ELF-1 (cell line): ENCODE results near the gene ZBTB16.

Experiments used
- DNase-seq: peaks from one replicate; pipeline ENCODE4 v3.0.0-alpha.2; 2016; ENCODE audit warnings: low read depth, low spot score

The ZBTB16 gene

DNA sequence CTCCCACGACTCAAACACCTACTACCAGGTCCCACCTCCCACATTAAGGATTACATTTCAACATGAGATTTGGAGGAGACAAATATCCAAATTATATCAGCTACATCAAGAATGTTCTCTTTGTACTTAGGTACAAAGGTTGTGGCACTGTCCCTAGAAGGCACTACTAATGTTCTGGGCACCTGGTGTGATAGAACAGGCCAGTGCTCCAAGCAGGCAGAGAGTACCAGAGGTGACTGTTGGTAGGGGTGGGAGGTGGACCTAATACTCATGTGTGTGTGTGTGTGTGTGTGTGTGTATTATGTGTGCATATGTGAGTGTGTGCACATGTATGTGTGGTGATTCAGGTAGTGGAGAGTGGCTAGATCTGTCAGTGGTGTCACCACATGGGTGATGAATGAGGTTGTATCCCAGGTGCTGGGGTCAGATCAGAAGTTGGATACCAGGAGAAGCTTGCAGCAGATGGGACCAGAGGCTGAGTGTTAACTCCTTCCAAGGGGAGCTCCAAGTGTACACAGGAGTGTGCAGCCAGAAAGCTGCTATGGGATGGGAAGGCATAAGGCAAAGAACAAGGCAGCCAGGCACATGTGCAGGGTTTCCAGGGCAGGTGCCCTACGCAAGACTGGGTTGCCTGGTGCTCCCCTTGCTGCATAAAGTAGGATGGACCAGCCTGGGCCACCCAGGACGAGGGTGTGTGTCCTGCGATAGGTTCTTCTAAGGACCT lies 219.0 kb downstream of the ZBTB16 start:
- no peak for DNase-seq

DNA sequence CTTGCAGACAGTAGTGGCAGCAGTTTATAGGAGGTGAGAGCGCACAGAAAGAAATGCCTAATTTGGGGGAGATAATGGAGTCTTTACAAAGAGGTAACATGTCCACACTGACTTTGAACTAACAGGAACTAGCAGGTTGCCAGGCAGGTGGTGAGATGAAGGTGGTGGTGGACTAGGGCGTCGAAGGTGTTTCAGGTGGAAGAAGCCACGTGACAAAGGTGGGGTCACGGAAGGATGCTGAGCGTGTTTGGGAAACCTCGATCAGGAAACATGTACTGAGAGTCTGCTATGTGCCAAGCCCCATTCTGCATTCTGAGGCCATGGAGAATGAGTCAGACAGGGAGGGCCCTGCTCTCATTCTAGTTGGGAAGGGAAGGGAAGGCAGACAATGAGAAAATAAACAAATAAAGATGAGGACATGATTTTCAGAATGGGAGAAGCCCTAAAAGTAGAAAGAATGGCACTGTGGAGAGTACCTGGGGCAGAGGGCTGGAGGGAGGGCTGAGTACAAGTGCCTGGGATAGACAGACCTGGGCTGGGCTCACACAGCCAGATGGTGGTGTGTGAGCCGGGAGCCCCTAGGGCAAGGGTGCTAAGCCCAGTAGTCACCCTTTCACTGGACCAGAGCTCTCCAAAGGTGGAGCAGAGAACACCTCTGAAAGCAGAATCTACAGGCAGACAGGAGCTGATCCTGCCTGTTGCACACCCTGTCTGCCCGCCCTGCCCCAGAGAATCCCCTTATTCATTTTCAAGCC lies 220.5 kb downstream of the ZBTB16 start:
- no peak for DNase-seq

DNA sequence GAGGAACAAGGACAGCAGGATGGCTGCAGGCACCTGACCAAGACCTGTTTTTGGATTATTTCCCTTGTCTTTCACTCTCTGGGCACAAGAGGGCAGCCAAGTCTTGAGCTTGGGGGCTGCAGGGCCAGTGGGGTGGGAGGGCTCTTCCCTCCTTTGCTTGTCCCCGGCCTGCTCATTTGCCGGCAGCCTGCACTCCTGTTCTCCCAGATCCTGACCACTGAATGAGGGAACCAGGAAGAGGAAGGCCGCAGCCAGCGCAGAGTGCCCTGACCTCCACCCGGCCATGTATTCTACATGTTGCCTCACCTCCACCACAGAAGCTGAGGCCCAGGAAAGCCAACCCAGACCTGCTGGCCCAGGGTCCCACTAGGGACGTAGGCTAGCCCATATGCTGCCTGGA lies 221.2 kb downstream of the ZBTB16 start:
- peak; percentile 95 for DNase-seq

DNA sequence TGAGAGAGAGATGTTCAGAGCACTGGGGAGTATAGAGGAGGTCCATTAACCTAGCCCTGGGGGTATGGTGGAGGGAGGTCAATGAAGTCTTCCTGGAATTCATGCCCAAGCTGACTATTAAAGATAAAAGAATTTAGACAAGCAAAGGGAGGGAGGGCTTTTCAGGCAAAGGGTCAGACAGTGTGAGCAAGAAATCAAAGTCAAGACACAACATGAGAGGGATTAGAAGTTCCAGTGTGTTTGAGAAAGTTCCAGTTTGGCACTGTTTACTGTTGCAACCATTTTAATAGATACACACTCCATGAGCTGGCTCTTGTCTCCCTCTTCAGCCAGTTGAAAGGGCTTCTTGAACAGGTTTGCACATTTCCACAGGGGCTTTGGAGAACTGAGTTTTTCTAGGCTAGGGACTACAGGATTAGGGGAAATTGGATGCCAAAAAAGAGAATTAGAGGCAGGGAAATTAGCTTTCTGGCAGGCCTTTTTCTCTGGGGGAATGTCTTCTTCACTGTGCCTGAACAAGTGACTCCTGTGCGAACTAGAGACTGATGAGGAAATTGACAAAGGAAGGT lies 222.0 kb downstream of the ZBTB16 start:
- no peak for DNase-seq

DNA sequence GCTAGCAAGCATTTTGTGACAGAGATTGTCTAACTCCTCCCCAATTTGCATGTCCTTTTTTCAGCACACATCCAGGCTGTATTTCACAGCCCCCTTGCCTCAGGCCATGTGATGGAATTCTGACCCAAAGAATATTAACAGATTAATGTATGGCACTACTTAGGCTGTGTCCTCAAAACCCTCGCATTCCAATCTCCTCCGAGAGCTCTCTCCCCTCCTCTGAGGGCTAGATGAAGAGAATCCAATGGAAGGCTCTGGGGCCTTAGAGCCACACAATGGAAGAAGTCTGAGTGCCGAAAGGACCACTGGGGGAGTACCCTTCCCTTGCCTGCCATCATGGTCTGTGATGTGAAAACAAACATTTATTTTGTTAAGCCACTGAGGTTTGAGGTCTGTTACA lies 223.0 kb downstream of the ZBTB16 start:
- DNase-seq = no peak

DNA sequence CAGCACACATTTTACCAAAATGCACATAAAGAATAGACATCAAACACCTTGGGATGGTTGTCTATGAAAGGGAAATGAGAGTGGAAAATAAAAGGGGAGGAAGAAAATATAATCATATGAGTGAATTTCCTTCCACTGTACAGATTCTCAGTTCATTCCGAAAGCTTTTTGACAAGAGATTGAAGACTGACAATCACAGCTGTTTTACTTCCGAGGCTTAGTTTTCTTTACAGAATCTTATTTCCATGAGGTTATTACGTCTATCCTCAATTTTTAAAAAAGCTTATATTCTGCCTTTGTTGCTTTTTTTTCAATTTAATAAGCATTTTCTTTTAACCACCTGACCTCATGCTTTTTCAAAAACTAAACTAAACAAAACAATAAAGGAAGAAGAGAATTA lies 223.9 kb downstream of the ZBTB16 start:
- DNase-seq = no peak

DNA sequence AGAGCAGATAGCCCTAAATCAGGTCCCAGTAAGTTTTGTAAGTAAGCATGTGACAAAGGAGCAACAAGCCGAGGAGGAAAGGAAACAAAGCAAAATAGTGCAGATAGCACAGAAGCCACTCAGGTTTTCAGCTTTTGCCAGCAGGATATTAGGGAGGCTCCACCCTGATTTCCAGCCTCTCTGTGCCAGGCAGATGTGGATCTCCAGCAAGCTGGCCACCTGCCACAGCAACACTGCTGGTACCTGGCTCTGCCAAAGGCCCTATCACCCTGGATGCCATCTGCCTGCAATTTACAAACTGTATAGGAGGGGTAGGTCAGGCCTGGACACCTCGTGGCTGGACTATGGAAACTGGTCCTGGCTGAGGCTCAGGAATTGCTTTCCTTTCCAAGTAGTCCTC lies 224.5 kb downstream of the ZBTB16 start:
- DNase-seq = no peak

DNA sequence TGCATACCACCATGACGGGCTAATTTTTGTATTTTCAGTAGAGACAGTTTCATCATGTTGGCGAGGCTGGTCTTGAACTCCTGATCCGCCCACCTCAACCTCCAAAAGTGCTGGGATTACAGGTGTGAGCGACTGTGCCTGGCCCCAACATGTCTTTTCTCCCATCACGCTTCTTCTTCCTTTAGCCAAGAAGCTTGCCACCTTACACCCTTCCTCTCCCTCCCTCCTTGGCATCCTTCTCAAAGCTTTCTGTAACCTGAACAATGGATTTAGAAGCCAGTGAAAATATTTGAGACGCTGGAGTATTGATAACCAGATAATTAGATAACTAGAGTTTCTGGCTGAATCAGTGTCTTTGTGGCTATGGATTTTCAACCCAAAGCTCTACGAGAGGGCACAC lies 225.4 kb downstream of the ZBTB16 start:
- DNase-seq = no peak

DNA sequence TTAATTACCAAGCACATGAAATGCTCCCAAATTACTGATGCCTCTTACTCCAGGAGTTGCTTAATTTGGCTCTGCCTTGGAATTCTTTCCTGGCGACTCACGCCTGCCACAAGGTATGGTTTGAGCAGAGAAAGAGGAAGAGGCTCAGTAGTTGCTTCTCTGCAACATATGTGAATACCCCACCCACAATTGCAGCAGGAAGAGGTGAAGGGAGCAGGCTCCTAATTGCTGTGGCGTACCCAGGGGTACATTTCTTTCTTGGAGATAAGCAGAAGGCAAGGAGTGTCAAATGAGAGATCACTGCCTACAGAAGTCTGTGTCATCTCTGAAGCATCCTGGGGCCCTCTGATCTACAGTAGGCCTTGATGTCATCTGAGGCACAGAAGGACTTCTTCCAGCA lies 226.1 kb downstream of the ZBTB16 start:
- peak; percentile 54 for DNase-seq

DNA sequence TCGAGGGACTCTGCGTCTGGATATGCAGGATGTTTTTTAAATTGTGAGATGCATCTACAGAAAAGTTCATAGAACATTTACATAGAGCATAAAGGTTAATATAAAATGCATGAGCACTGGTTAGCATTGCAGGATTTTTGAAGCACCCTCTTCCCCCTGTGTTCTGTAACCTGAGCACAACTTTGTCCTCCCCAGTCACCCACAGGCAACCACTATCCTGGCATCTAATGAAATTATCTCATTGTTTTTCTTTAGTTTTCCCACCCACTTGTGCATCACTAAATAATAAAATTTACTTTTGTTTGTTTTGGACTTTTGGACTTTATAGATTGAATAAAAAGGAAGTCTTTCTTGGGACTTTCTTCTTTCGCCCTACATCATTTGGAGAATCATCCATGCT lies 226.7 kb downstream of the ZBTB16 start:
- DNase-seq = no peak

DNA sequence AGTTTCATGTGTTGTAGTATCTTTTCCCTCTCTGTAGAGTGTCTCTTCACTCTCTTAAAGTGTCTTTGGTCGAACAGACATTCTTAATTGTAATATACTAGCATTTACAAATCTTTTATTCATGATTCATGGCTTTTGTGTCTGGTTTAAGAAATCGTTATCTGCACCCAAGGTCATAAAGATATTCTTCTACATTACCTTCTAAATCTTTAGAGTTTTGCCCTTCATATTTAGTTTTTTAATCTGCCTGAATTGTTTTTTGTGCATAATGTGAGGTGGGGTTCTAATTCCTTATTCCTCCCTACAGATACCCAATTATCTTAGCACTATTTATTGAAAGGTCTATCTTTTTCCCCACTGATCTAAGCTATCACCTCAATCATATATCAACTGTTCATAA lies 227.6 kb downstream of the ZBTB16 start:
- DNase-seq = no peak

DNA sequence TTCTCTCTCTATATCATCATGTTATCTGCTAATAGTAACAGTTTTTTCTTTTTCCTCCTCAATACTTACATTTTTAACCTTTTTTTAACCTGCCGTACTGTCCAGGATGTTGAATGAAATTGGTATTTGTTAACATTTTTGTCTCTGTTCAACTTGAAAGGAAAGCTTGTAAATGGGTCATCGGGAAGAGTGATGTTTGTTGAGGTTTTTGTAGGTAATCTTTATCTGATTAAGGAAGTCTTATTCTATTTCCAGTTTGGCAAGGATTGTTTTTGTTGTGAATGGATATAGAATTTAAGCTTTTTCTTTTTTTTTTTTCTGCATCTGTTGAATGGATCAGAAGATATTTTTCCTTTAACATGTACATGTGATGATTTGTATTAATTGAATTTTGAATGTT lies 228.6 kb downstream of the ZBTB16 start:
- DNase-seq = no peak

DNA sequence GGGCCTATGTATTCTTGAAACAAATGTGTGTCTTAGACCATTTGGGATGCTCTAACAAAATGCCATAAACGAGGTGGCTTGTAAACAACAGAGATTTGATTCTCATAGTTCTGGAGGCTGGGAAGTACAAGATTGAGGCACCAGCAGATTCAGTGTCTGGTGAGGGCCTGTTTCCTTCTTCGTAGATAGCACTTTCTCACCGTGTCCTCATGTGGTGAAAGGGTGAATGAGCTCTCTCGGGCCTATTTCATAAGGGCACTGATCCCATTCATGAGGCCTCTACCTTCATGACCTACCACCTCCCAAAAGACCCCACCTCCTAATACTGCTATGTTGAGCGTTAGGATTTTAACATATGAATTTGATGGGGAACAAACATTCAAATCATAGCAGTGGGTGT lies 230.3 kb downstream of the ZBTB16 start:
- DNase-seq = no peak

DNA sequence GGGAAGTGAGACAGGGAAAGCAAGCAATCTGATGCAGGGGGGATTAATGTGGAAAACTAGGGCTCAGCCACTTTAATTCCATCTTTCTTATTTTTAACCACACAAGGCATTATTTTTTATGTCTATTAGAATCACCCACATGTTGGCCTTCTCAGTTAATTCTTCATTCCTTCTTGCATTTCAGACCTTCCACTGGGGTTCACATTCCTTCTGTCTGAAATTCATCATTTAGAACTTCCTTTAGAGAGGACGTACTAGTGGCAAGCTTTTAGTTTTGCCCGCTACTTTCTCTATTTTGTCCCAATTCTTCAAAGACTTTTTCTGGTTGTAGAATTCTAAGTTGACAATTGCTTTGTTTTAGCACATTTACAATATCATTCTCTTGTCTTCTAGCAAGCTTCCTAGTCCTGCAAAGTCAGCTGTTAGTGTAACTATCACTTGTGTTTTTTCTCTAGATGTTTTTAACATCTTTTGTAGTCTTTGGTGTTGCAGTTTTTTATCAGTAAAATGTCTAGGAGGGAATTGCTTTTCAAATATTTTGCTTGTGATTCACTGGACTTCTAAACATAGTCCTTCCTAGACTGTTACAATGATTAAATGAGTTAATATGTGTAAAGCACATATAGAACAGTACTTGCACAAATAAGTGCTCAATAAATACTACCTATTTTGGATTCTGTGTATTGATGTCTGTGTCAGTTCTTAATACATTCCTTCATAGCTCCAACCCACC lies 231.2 kb downstream of the ZBTB16 start:
- no peak for DNase-seq

DNA sequence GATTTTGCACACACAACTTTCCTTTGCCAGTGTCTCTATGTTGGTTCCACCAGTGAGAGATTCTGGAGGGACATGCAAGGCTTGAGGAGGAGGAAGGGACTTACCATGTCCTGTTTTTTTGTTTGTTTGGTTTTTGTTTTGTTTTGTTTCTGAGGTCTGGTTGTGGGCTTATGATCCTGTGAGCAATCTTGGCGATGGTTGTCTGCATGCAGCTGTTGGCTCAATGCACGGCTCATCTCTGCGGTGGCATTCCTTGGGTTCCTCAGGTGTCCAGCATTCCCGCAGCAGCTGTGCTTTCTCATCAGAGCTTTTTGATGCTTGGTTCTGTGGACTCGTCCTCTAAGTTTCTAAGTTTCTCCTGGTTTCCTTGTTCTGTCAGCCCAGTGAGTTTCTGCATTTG lies 231.9 kb downstream of the ZBTB16 start:
- peak; percentile 59 for DNase-seq

DNA sequence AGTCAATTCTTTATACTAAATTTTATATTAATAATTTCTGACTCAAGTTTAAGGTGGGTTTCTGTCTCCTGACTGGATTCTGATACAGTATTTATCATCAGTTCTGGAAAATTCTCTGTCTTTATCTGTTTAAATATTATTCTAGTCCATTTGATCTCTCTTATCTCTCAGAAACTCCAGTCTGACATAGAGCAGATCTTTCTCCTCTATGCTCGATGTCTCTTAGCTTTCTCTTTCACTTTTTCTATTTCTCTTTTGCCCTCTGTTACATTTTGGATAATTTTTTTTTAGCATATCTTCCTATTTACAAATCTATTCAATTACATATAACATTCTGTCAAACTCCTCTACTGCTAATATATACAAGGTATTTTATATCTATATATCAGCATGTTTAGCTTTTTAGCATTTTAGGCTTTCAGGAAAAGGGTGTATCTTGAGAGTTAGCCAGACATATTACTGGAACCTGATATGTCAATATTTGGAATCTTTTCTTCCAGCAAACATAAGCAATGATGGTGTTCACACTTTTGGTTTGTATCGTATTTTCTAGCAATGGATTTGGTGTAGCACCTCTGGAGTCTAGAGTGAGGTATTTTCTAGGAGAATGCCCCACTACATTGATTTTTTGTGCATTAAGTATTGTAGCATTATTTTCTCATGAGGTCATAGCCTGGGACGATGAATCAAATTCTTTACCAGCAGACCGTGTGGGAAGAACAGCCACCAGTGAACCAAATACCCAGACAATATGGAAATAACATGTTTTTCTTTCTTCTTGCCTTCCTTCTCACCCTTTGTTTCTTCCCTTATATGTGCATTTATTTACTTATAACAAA lies 232.6 kb downstream of the ZBTB16 start:
- no peak for DNase-seq

DNA sequence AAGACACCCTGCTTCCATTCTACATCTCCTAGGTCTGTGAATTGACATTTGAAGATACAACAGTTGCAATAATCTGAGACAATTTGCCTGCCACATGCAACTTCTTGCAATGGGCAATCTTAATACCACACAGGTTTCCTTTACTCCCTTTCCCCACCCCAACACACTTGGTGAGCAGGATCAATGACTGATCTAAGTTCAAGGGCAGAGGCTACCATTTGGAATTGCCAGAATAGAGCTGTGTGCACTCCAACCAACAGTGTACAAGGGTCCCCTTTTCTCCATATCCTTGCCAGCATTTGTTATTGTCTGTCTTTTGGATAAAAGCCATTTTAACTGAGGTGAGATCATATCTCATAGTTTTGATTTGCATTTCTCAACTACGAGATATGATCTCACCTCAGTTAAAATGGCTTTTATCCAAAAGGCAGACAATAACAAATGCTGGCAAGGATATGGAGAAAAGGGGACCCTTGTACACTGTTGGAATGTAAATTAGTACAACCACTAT lies 233.7 kb downstream of the ZBTB16 start:
- DNase-seq = no peak

DNA sequence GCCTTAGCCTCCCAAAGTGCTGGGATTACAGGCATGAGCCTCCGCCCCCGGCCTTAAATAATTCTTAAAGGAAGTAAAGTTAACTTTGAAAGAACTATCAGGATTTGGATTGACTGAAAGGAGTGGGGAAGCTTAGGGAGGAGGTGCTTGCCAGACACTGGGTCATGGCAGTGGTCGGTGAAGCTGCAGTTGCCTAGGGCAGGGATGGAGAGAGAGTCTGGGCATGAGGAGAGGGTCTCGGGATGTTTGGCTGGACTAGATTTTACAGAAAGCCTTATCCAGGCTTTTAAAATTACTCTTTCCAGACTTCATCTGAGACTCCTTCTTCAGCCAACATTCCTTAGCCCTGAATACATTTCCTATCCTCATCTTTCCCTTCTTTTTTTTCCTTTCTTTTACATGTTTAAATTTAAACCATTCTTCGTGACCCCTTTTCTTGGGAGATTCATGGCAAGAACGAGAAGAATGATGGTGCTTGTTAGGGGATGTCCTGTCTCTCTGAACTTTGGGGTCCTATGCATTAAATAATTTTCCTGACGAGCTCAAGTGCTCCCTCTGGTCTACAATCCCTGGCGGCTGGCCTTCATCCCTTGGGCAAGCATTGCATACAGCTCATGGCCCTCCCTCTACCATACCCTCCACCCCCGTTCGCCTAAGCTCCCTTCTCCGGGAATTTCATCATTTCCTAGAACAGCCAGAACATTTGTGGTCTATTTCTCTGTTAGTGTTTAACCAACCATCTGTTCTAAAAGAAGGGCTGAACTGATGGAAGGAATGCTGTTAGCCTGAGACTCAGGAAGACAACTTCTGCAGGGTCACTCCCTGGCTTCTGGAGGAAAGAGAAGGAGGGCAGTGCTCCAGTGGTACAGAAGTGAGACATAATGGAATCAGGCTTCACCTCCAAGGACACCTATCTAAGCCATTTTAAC lies 236.4 kb downstream of the ZBTB16 start, which contains the start of gene NNMT:
Gene NNMT (plus strand): TSS at position 724 of the 929 bp plus-strand sequence. CDS start 158 bp downstream, at position 882.
- peak; percentile 30 for DNase-seq

DNA sequence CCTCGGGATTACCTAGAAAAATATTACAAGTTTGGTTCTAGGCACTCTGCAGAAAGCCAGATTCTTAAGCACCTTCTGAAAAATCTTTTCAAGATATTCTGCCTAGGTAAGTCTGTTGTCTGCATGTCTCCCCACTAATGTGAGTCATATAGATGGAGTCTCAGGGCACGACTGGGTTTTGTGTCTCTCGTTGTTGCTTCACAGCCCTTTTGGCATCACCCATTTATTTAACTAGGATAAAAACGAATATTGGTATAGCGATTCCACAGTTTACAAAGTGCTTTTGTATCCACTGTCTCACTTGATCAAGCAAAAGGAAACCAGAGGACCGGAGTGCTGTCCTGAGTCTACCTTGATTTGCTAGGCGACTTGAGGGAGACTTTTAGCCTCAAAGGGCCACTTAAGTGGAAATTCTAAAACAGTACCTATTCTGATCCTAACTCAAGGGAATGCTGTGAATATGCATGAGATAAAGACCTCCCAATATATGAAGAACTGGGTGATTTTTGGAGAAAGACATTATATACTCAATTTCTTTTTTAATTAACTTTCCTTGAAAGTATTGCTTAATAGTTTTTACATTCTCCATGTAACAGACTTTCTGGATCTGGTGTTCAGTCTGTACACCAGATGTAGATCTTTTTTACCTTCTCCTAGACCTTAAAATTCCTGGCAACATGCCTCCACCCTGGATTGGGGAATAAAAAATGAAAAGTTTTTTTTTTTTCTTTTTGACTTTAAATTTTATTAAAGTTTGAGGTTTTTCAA lies 237.3 kb downstream of the ZBTB16 start:
- DNase-seq = no peak
